Cardiac fibroblast (primary cell): ENCODE measurements around the gene EHMT2.
"Not testable (repeated sequence)": the region's sequence is repeated elsewhere in the genome, so short reads cannot be mapped to it uniquely, and the experiment has no call there.

Experiments
- DNase-seq, 2 donors: peaks; one replicate each; pipeline versions ENCODE4 v3.0.0 to v3.0.0-alpha.2; 2010; ENCODE audit warnings: low read depth in 2 of 2
- H3K4me3 ChIP-seq, 2 donors: replicated peaks in 1 of 2; 1 replicate in 1 of 2; 2 replicates in 1 of 2; pipeline ENCODE4 v1.5.1; 2011; ENCODE audit warnings: low read depth in 2 of 2, low read length in 2 of 2, mild to moderate bottlenecking in 2 of 2, moderate library complexity in 1 of 2
- TF ChIP-seq, protein P1 (sequence below): IDR thresholded peaks from one replicate; pipeline ENCODE4 v1.5.1; 2011; ENCODE audit warnings: low read depth, mild to moderate bottlenecking, low read length, inconsistent platforms

Gene EHMT2

DNA sequence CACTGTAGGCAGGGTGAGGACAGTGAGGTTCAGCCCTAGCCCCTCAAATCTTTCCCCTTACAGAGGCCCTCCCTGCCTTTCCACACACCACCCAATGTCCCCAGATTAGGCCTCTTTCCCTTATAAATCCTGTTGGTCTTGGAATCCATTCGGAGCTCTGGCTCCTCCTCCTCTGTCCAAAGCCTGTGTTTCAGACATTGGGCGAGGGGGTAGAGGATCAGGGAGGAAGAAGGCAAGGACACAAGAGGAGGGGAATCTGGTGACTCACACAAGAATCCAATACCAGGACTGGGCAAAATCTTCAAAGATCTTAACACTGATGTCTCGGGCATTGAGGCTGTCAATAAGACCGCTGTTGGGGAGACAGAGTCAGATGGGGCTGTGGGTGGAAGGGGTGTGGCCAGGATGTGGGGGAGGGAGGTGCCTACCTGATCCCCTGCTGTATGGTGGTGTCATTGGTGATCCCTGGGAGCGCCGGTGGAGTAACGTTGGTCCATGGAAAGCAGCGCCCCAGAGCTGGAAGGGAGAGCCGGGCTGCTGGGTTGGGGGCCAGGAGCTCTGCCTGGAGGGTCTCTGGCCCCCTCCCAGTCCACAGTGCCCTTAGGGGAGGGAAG is 26.3 kb downstream of the EHMT2 start:
- no peak overlapping the region for H3K4me3 ChIP-seq
- peak; percentile 6 to 21 for DNase-seq

DNA sequence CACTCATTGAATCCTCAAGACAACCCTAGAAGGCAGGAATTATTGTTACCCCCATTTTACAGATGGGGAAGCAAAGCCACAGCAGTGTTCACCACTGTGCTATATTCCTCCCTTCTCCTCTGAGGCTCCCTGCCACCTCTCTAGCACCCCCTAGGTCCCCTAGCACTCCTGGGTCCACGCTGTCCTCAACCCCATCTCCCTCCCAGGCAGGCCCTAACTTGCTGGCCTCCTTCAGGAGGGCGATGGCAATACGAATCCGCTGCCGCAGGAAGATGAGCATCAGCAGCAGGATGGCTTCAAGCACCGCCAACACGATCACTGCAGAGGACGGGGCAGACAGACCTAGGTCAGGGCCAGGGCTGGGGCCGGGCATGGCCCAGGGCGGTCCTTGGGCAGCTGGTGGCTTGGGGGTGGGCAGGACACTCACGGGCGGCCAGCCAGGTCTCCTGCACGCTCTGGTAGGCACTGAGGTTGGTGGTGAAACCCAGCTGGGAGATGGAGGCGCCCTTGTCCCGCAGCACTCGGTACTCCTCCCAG is 27.0 kb downstream of the EHMT2 start:
- TF ChIP-seq, protein P1, sequence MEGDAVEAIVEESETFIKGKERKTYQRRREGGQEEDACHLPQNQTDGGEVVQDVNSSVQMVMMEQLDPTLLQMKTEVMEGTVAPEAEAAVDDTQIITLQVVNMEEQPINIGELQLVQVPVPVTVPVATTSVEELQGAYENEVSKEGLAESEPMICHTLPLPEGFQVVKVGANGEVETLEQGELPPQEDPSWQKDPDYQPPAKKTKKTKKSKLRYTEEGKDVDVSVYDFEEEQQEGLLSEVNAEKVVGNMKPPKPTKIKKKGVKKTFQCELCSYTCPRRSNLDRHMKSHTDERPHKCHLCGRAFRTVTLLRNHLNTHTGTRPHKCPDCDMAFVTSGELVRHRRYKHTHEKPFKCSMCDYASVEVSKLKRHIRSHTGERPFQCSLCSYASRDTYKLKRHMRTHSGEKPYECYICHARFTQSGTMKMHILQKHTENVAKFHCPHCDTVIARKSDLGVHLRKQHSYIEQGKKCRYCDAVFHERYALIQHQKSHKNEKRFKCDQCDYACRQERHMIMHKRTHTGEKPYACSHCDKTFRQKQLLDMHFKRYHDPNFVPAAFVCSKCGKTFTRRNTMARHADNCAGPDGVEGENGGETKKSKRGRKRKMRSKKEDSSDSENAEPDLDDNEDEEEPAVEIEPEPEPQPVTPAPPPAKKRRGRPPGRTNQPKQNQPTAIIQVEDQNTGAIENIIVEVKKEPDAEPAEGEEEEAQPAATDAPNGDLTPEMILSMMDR = no peak
- no peak for DNase-seq
- H3K4me3 ChIP-seq = no peak overlapping the region

More for the DNA sequence above, 26.3 kb downstream of the EHMT2 start:
- TF ChIP-seq, protein P1 = no peak

DNA sequence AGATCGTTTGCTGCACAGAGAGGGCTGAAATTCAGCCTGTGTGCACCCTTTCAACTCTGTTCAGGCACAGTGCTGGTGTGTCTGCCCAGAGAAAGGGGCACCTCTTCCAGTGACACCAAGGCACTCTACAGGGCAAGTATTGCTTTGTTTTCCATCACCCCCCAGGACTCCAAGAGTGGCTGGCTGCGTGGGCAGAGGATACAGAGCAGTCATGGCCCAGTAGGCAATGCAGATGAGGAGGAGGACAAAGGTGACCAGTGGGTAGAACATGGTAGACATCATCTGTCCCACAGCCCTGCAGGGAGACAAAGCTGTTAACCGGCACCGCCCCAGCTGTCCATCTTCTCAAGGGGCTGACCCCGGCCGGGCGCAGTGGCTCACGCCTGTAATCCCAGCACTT is 28.2 kb downstream of the EHMT2 start:
- TF ChIP-seq, protein P1 = no peak
- no peak for DNase-seq
- no peak overlapping the region for H3K4me3 ChIP-seq

DNA sequence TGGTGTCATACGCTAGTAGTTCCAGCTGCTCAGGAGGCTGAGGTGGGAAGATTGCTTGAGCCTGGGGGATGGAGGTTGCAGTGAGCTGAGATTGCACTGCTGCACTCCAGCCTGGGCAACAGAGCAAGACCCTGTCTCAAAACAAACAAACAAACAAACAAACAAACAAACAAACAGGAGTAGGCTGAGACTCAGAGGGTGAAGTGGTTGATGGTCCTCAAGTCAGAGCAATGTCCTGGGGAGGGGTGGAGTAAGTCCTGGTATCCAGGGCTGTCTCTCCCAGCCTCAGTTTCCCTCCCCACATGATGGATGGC is 28.9 kb downstream of the EHMT2 start:
- not testable (repeated sequence) for H3K4me3 ChIP-seq, DNase-seq

DNA sequence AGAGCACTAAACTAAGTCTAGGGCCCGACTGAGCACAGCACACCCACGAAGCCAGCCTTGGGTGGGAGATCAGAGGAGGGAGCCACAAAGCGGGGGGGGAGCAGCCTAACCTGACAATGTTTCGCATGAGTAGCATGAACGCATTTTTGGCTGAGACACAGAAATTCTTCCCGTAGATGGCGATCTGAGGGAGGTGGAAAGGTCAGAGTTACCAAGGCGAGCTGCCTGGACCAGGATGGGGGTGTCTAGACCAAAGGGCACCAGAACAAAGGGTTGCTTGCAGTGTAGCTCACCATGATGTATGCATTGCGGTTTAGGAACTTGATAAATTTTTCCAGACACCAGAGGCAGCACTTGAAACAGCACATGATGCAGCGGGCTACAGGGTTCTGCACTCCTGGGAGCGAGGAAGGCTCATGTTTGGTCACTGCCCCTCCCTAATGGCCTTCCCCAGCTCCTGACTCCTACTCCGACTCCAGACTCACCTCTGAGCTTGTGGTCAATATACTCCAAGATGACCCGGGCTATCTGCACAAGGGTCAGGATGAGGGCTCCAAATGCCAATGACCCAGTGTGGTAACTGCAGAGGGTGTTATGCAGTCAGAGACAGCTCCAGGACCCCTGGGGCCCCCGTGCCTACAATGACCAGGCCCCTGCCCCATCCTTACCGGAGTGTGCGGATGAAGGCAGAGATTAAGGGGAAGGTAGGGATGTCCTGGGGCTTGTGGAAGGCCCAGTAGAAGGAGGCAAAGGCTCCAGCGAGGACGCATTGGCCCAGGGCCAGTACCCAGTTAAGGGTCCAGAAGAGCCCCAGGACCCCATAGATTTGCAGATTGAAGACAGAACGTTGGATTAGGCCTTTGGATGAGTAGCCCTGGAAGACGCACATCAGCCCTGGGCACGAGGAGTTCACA is 32.0 kb downstream of the EHMT2 start:
- no peak overlapping the region for H3K4me3 ChIP-seq
- DNase-seq = no peak

DNA sequence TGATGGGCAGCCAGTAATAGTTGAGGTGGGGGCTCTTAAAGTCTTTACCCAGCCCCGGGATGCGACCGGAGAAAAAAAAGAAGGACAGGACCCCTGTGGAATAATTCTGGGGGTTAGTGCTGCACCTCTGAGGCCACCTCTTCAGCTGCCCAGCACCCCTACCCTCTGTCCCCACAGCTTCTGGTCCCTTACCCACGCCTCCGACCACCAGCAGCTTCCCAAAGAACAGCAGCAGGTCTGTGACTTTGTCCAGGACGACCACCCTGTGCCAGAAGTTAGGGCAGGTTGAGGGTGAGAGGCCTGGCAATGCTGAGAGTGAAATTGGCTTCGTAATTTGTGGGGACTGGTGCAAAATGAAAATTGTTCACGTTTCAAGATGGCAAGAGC is 32.7 kb downstream of the EHMT2 start:
- no peak overlapping the region for H3K4me3 ChIP-seq
- TF ChIP-seq, protein P1 = no peak
- DNase-seq = no peak

More for the DNA sequence above, 32.0 kb downstream of the EHMT2 start:
- TF ChIP-seq, protein P1 = no peak

DNA sequence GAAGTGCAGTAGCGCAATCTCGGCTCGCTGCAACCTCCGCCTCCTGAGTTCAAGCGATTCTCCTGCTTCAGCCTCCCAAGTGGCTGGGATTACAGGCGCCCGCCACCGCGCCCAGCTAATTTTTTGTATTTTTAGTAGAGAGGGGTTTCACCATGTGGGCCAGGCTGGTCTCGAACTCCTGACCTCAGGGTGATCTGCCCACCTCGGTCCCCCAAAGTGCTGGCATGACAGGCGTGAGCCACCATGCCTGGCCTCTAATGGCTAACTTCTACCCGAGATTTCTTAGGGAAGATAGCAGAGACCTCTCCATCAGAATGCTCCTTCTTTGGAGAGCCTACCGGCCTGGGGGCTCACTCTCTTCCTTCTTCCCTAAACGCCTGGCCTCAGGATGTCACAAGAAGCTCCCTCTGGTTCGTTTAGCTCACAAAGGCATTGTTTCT is 33.4 kb downstream of the EHMT2 start:
- DNase-seq = not testable (repeated sequence)
- H3K4me3 ChIP-seq = peak overlapping the region; percentile 62 to 73
